Neural cell (in vitro differentiated cells): ENCODE measurements around the gene MTPN.

Source experiments
- EP300 ChIP-seq: fragments of 450-650 bp; conservative IDR thresholded peaks from 2 replicates; pipeline ENCODE4 v1.6.1; 2014; ENCODE audit warnings: antibody characterized with exemption, mild to moderate bottlenecking, moderate library complexity; ENCODE audit not compliant: poor library complexity, severe bottlenecking
- MXI1 ChIP-seq: fragments of 450-650 bp; conservative IDR thresholded peaks from 2 replicates; pipeline ENCODE4 v1.6.1; 2014; ENCODE audit warnings: antibody characterized with exemption, mild to moderate bottlenecking; ENCODE audit not compliant: poor library complexity, severe bottlenecking
- POLR2AphosphoS5 ChIP-seq: IDR thresholded peaks from 2 replicates; pipeline ENCODE4 v1.6.1; 2012
- REST ChIP-seq: IDR thresholded peaks from 2 replicates; pipeline ENCODE4 v1.6.1; 2012; ENCODE audit warnings: borderline replicate concordance
- TAF1 ChIP-seq: IDR thresholded peaks from 2 replicates; pipeline ENCODE4 v1.6.1; 2012; ENCODE audit warnings: low read depth
- TF ChIP-seq, protein P1 (sequence below): fragments of 450-650 bp; IDR thresholded peaks from 2 replicates; pipeline ENCODE4 v1.5.1; 2014; ENCODE audit warnings: antibody characterized with exemption, mild to moderate bottlenecking, moderate library complexity; ENCODE audit not compliant: poor library complexity, severe bottlenecking

DNA sequence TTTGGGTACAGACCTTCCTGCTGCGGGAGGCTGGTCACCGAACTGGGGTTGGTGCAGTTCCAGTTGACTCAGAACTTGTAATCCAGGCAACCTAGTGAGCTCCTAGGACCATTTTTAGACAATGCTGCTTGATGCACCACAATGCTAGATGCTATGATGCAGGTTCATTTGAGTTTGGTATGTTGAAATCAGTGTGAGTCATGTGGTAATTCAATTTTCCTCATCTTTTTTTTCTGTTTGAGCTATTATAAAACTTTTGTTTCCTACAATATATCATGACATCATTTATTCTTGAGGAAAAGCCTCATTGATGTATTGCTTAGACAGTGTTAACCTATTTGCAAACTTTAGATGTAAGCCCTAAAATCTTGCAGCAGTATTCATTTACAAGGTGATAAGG lies 40.9 kb upstream of the MTPN start:
- no peak for TF ChIP-seq POLR2AphosphoS5
- TF ChIP-seq, protein P1, sequence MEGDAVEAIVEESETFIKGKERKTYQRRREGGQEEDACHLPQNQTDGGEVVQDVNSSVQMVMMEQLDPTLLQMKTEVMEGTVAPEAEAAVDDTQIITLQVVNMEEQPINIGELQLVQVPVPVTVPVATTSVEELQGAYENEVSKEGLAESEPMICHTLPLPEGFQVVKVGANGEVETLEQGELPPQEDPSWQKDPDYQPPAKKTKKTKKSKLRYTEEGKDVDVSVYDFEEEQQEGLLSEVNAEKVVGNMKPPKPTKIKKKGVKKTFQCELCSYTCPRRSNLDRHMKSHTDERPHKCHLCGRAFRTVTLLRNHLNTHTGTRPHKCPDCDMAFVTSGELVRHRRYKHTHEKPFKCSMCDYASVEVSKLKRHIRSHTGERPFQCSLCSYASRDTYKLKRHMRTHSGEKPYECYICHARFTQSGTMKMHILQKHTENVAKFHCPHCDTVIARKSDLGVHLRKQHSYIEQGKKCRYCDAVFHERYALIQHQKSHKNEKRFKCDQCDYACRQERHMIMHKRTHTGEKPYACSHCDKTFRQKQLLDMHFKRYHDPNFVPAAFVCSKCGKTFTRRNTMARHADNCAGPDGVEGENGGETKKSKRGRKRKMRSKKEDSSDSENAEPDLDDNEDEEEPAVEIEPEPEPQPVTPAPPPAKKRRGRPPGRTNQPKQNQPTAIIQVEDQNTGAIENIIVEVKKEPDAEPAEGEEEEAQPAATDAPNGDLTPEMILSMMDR = no peak
- no peak for TF ChIP-seq EP300
- TF ChIP-seq REST = no peak
- TF ChIP-seq TAF1 = no peak
- TF ChIP-seq MXI1 = no peak
